HepG2 (cell line): ENCODE data around the gene NPPB.

Experiments
- EHMT2 ChIP-seq: fragments of 200-600 bp; sonication (generic); IDR thresholded peaks from 2 replicates; pipeline ENCODE4 v1.7.0; 2017; ENCODE audit warnings: antibody characterized with exemption, low read depth, low read length, borderline replicate concordance
- MIER3 ChIP-seq: IDR thresholded peaks from 2 replicates; pipeline ENCODE4 v1.6.1; 2016; ENCODE audit warnings: missing compliant biosample characterization, borderline replicate concordance
- REPIN1 ChIP-seq: sonication (generic); formaldehyde crosslinking; IDR thresholded peaks from 2 replicates; pipeline ENCODE4 v1.8.0; 2022; ENCODE audit warnings: missing genetic modification reagents, low read depth, mild to moderate bottlenecking, borderline replicate concordance
- SUZ12 ChIP-seq: fragments of 150-350 bp; IDR thresholded peaks from 2 replicates; pipeline ENCODE4 v1.6.1; 2014; ENCODE audit warnings: low read depth, low read length
- ZNF616 ChIP-seq: sonication (generic); formaldehyde crosslinking; IDR thresholded peaks from 2 replicates; pipeline ENCODE4 v1.5.0; 2020; ENCODE audit warnings: low read depth, mild to moderate bottlenecking, missing genetic modification reagents
- ZNF766 ChIP-seq: sonication (generic); formaldehyde crosslinking; IDR thresholded peaks from 2 replicates; pipeline ENCODE4 v1.5.0; 2020; ENCODE audit warnings: missing genetic modification reagents, borderline replicate concordance
- TF ChIP-seq, protein P1 (sequence below): sonication (generic); formaldehyde crosslinking; IDR thresholded peaks from 2 replicates; pipeline ENCODE4 v1.4.0; 2020; ENCODE audit warnings: missing genetic modification reagents
- TF ChIP-seq, protein P2 (sequence below): sonication (generic); formaldehyde crosslinking; IDR thresholded peaks from 2 replicates; pipeline ENCODE4 v1.4.0; 2020; ENCODE audit warnings: missing genetic modification reagents, borderline replicate concordance
- TF ChIP-seq, protein P3 (sequence below): sonication (generic); formaldehyde crosslinking; IDR thresholded peaks from 2 replicates; pipeline ENCODE4 v1.8.0; 2022; ENCODE audit warnings: missing genetic modification reagents, mild to moderate bottlenecking, borderline replicate concordance
- TF ChIP-seq, protein P4 (sequence below): sonication (generic); formaldehyde crosslinking; IDR thresholded peaks from 2 replicates; pipeline ENCODE4 v1.5.0; 2020; ENCODE audit warnings: mild to moderate bottlenecking, missing genetic modification reagents, moderate library complexity
- TF ChIP-seq, protein P5 (sequence below): sonication (generic); formaldehyde crosslinking; IDR thresholded peaks from 2 replicates; pipeline ENCODE4 v1.8.0; 2022; ENCODE audit warnings: mild to moderate bottlenecking, missing genetic modification reagents, borderline replicate concordance

DNA sequence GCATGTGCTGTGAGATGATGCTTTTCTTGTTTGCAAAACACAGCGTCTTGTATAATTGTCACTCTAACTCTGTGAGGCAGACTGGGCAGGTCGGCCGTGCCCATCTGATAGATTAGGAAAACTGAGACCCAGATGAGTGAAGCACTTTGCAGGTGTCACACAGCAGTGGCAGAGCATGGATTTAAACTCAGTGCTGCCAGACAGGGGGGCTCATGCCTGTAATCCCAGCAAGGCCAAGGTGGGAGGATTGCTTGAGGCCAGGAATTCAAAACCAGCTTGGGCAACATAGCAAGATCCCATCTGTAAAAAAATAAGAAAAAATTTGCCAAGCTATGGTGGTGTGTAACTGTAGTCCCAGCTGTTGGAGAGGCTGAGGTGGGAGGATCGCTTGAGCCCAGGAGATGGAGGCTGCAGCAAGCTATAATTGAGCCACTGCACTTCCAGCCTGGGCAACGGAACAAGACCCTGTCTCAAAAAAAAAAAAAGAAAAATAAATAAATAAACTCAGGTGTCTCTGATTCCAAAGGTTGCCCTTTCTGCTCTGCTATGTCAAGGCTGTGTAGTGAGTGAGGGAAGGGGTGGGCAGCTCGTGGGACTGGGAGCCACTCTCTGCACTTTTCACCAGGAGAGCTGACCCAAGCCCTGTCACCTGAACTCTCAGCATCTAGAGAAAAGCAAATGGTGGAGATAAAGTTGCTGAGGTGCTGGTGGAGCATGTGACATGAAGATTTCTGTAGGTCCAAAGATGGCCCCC, 32.9 kb upstream of the NPPB start:
- no peak for TF ChIP-seq SUZ12
- TF ChIP-seq, protein P1, sequence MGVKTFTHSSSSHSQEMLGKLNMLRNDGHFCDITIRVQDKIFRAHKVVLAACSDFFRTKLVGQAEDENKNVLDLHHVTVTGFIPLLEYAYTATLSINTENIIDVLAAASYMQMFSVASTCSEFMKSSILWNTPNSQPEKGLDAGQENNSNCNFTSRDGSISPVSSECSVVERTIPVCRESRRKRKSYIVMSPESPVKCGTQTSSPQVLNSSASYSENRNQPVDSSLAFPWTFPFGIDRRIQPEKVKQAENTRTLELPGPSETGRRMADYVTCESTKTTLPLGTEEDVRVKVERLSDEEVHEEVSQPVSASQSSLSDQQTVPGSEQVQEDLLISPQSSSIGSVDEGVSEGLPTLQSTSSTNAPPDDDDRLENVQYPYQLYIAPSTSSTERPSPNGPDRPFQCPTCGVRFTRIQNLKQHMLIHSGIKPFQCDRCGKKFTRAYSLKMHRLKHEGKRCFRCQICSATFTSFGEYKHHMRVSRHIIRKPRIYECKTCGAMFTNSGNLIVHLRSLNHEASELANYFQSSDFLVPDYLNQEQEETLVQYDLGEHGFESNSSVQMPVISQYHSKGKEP, result no peak
- no peak for TF ChIP-seq ZNF616 (CRISPR knock-in tag)
- TF ChIP-seq, protein P2, sequence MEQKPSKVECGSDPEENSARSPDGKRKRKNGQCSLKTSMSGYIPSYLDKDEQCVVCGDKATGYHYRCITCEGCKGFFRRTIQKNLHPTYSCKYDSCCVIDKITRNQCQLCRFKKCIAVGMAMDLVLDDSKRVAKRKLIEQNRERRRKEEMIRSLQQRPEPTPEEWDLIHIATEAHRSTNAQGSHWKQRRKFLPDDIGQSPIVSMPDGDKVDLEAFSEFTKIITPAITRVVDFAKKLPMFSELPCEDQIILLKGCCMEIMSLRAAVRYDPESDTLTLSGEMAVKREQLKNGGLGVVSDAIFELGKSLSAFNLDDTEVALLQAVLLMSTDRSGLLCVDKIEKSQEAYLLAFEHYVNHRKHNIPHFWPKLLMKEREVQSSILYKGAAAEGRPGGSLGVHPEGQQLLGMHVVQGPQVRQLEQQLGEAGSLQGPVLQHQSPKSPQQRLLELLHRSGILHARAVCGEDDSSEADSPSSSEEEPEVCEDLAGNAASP (CRISPR knock-in tag), result no peak
- TF ChIP-seq, protein P3, sequence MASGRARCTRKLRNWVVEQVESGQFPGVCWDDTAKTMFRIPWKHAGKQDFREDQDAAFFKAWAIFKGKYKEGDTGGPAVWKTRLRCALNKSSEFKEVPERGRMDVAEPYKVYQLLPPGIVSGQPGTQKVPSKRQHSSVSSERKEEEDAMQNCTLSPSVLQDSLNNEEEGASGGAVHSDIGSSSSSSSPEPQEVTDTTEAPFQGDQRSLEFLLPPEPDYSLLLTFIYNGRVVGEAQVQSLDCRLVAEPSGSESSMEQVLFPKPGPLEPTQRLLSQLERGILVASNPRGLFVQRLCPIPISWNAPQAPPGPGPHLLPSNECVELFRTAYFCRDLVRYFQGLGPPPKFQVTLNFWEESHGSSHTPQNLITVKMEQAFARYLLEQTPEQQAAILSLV (CRISPR knock-in tag), result no peak
- no peak for TF ChIP-seq REPIN1 (CRISPR knock-in tag)
- TF ChIP-seq MIER3 (CRISPR knock-in tag), result no peak
- TF ChIP-seq ZNF766 (CRISPR knock-in tag), result no peak
- TF ChIP-seq, protein P4, sequence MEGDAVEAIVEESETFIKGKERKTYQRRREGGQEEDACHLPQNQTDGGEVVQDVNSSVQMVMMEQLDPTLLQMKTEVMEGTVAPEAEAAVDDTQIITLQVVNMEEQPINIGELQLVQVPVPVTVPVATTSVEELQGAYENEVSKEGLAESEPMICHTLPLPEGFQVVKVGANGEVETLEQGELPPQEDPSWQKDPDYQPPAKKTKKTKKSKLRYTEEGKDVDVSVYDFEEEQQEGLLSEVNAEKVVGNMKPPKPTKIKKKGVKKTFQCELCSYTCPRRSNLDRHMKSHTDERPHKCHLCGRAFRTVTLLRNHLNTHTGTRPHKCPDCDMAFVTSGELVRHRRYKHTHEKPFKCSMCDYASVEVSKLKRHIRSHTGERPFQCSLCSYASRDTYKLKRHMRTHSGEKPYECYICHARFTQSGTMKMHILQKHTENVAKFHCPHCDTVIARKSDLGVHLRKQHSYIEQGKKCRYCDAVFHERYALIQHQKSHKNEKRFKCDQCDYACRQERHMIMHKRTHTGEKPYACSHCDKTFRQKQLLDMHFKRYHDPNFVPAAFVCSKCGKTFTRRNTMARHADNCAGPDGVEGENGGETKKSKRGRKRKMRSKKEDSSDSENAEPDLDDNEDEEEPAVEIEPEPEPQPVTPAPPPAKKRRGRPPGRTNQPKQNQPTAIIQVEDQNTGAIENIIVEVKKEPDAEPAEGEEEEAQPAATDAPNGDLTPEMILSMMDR (CRISPR knock-in tag), result no peak
- no peak for TF ChIP-seq EHMT2
- TF ChIP-seq, protein P5, sequence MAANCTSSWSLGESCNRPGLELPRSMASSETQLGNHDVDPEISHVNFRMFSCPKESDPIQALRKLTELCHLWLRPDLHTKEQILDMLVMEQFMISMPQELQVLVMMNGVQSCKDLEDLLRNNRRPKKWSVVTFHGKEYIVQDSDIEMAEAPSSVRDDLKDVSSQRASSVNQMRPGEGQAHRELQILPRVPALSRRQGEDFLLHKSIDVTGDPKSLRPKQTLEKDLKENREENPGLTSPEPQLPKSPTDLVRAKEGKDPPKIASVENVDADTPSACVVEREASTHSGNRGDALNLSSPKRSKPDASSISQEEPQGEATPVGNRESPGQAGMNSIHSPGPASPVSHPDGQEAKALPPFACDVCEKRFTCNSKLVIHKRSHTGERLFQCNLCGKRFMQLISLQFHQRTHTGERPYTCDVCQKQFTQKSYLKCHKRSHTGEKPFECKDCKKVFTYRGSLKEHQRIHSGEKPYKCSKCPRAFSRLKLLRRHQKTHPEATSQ (CRISPR knock-in tag), result no peak
